ENCODE data around the gene ATRN. TPM values are rescaled to one million over a fixed set of nuclear protein-coding genes. Genes with fewer than 3 reads are reported as not detected.

The ATRN gene
- total and polyA plus RNA-seq, 2 of the 8 experiments (the other 6 are each of a cell fraction or from before 2014, with no cell fraction given), result 12.0 to 17.4 TPM

GRCh38 chr20:3479025-3479424, 8.2 kb downstream of the ATRN start:
- H3K23ac ChIP-seq (ENCODE audit: insufficient read length), result no peak overlapping the region
- DNase-seq (ENCODE audit: low read depth in 1 of 2, low spot score in 2 of 2), result no peak
- no peak overlapping the region for H2BK20ac ChIP-seq (ENCODE audit: low read length)
- no peak overlapping the region for H3K56ac ChIP-seq (replicated peaks; ENCODE audit: insufficient read length, low read depth, low read length)
- H4K8ac ChIP-seq (ENCODE audit: extremely low read depth, insufficient read depth, low read length), result no peak overlapping the region
- no peaks in the 10 kb centered on the region for H3K79me2 ChIP-seq (ENCODE audit: control insufficient read depth in 1 of 2, insufficient read depth in 2 of 2, low read length in 2 of 2)
- no peak overlapping the region for H2AK5ac ChIP-seq (ENCODE audit: low read depth, low read length)
- POLR2A ChIA-PET (ENCODE audit: partially characterized antibody), result no interaction called here
- no peak overlapping the region for H3K4me3 ChIP-seq (ENCODE audit: extremely low read depth in 1 of 4, insufficient read depth in 2 of 4, low read depth in 3 of 4, low read length in 4 of 4)
- H3K9me3 ChIP-seq (ENCODE audit: insufficient read depth in 2 of 2, low read depth in 1 of 2, low read length in 1 of 2), result no peaks in the 10 kb centered on the region
- 87% methylated on average over 2 of the region's 2 CpGs; no CpG with 5 or more reads in 1 of the 2 experiments for WGBS, 2 experiments (ENCODE audit: extremely low coverage in 1 of 2, insufficient coverage in 1 of 2, insufficient read length in 1 of 2, insufficient replicate concordance in 2 of 2, low coverage in 1 of 2, low lambda C conversion rate in 2 of 2, missing lambda C conversion rate in 1 of 2)
- H3K27ac ChIP-seq (ENCODE audit: low read depth, low read length), result no peak overlapping the region
- no peaks in the 10 kb centered on the region for H3K4me1 ChIP-seq (replicated peaks in 1 of 4; ENCODE audit: control insufficient read depth in 3 of 4, insufficient read depth in 4 of 4, low read length in 3 of 4)
- H3K23me2 ChIP-seq (ENCODE audit: low read depth, low read length), result no peaks in the 10 kb centered on the region
- no peak overlapping the region for H2BK15ac ChIP-seq (ENCODE audit: low read length)
- no peak overlapping the region for H3K18ac ChIP-seq (ENCODE audit: extremely low read depth, low read length)
- H3K9ac ChIP-seq (replicated peaks in 1 of 4; ENCODE audit: extremely low read depth in 1 of 4, low read depth in 3 of 4, low read length in 3 of 4), result no peak overlapping the region
- H2BK5ac ChIP-seq (ENCODE audit: low read depth, low read length), result no peak overlapping the region
- no peak for FAIRE-seq
- CTCF ChIA-PET (ENCODE audit: partially characterized antibody), result no interaction called here
- no peaks in the 10 kb centered on the region for H3K27me3 ChIP-seq (replicated peaks in 1 of 4; ENCODE audit: control insufficient read depth in 3 of 4, extremely low read depth in 1 of 4, insufficient read depth in 3 of 4, low read length in 3 of 4)
- H3K79me1 ChIP-seq (ENCODE audit: low read depth, low read length), result 0 out of 2 replicates have a peak, but pooled peaks cover under 1% of the 10 kb centered on the region
- peaks cover 0 to 2% of the 10 kb centered on the region in 2 experiments for H4K20me1 ChIP-seq (replicated peaks in 1 of 2; ENCODE audit: control insufficient read depth in 1 of 2, insufficient read depth in 2 of 2, low read length in 2 of 2)
- no peak overlapping the region for H4K5ac ChIP-seq (ENCODE audit: insufficient read length, low read depth, low read length)
- no peaks in the 10 kb centered on the region for H3K36me3 ChIP-seq (ENCODE audit: control insufficient read depth in 2 of 4, insufficient read depth in 4 of 4, low read length in 3 of 4)
- no peak overlapping the region for H2BK120ac ChIP-seq (replicated peaks; ENCODE audit: low read depth, low read length)
- no peak overlapping the region for H4K91ac ChIP-seq (replicated peaks; ENCODE audit: insufficient read length, low read length)
- no peak overlapping the region for H3K14ac ChIP-seq (ENCODE audit: insufficient read length)
- H3K4me2 ChIP-seq (ENCODE audit: insufficient read depth in 1 of 2, low read depth in 2 of 2, low read length in 2 of 2), result no peak overlapping the region
- H2AFZ ChIP-seq (ENCODE audit: low read length), result no peak overlapping the region
- no peak overlapping the region for H3K4ac ChIP-seq (replicated peaks; ENCODE audit: insufficient read length, low read depth, low read length)
- no peak overlapping the region for H2BK12ac ChIP-seq (ENCODE audit: low read depth, low read length)
- no peak for TF ChIP-seq BACH1 (IDR thresholded peaks at IDR 0.05; ENCODE audit: low read length)
- TF ChIP-seq SIRT6 (IDR thresholded peaks at IDR 0.05; ENCODE audit: low read length), result no peak
- TF ChIP-seq POLR2A (IDR thresholded peaks at IDR 0.05; ENCODE audit: control extremely low read depth in 1 of 2, low read depth in 2 of 2, low read length in 2 of 2), result no peak
- no peak for TF ChIP-seq CREB1 (IDR thresholded peaks at IDR 0.05)
- TF ChIP-seq KDM5A (IDR thresholded peaks at IDR 0.05; ENCODE audit: low read length), result no peak
- TF ChIP-seq ASH2L (IDR thresholded peaks at IDR 0.05; ENCODE audit: low read length), result no peak
- no peak for TF ChIP-seq SIN3A (conservative IDR thresholded peaks at IDR 0.05 in 1 of 2, IDR thresholded peaks at IDR 0.05 in 1 of 2; ENCODE audit: low read depth in 1 of 2, low read length in 2 of 2)
- no peak for TF ChIP-seq SP1 (IDR thresholded peaks at IDR 0.05; ENCODE audit: low read depth, low read length)
- TF ChIP-seq SIX5 (IDR thresholded peaks at IDR 0.05; ENCODE audit: low read depth, low read length), result no peak
- no peak for TF ChIP-seq CBX5 (IDR thresholded peaks at IDR 0.05; ENCODE audit: low read depth, low read length)
- TF ChIP-seq JUN (IDR thresholded peaks at IDR 0.05; ENCODE audit: low read depth, low read length), result no peak
- TF ChIP-seq EZH2 (IDR thresholded peaks at IDR 0.05; ENCODE audit: low read depth, low read length, severe bottlenecking), result no peak
- no peak for TF ChIP-seq SP2 (IDR thresholded peaks at IDR 0.05; ENCODE audit: low read length)

Data from H1 (cell line).